Measurements from ENCODE around the gene GNAQ. TPM values are rescaled to one million over a fixed set of nuclear protein-coding genes. Genes with fewer than 3 reads are reported as not detected.
A peak's percentile ranks its signal among the peaks of the same experiment; 100 is the strongest.
"Not testable (repeated sequence)": the region's sequence is repeated elsewhere in the genome, so short reads cannot be mapped to it uniquely, and the experiment has no call there.

Gene GNAQ
- total RNA-seq, 6 experiments from 2014 or later = 41.6 to 45.8 (median 44.3) TPM

DNA sequence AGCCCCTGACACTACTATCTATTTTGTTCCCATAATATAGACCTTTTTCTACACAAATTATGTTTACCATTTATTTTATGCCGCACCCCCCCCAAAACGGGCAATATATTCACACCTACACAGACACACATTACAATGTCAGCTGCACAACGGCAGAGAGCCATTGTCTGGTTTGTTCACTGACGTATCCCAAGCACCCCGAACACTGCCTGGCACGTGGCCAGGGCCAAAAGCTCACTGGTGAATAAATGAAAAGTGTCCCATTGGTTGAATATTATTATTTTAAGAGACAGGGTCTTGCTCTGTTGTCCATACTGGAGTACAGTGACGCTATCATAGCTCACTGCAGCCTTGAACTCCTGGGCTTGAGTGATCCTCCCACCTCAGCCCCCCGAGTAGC is 150.5 kb downstream of the GNAQ start:
- H3K36me3 Mint-ChIP-seq (ENCODE audit: low read depth) = no peaks in the 10 kb centered on the region
- H3K4me3 Mint-ChIP-seq = no peak overlapping the region
- H3K27ac Mint-ChIP-seq = no peak overlapping the region
- DNase-seq = no peak
- TF ChIP-seq, protein P1, sequence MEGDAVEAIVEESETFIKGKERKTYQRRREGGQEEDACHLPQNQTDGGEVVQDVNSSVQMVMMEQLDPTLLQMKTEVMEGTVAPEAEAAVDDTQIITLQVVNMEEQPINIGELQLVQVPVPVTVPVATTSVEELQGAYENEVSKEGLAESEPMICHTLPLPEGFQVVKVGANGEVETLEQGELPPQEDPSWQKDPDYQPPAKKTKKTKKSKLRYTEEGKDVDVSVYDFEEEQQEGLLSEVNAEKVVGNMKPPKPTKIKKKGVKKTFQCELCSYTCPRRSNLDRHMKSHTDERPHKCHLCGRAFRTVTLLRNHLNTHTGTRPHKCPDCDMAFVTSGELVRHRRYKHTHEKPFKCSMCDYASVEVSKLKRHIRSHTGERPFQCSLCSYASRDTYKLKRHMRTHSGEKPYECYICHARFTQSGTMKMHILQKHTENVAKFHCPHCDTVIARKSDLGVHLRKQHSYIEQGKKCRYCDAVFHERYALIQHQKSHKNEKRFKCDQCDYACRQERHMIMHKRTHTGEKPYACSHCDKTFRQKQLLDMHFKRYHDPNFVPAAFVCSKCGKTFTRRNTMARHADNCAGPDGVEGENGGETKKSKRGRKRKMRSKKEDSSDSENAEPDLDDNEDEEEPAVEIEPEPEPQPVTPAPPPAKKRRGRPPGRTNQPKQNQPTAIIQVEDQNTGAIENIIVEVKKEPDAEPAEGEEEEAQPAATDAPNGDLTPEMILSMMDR (IDR thresholded peaks at IDR 0.05) = no peak
- peaks cover 24% of the 10 kb centered on the region for H3K4me1 Mint-ChIP-seq (ENCODE audit: low read depth)
- H3K27me3 Mint-ChIP-seq (ENCODE audit: insufficient read depth) = no peaks in the 10 kb centered on the region; the same call in 1 of the 2 replicates
- no peaks in the 10 kb centered on the region for H3K9me3 Mint-ChIP-seq

DNA sequence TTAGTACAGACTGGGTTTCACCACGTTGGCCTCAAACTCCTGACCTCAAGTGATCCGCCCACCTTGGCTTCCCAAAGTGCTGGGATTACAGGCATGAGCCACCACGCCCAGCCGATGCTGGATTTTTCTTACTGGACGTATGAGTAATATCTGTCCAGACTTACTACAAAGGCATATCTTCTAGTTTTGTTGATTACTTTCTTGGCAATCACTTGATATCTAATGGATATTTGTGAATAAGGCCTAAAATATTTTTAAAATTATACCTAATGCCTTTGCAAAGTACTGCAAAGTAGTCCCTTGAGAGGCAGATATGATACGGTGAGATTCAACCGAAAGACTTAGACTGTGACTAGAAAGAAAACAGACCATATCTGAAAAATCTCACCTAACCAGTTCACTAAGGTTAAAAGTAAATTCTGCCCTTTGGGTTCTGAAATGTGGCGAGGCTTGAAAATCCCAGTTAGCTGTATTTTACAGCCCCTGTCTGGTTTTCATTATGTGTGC is 152.1 kb downstream of the GNAQ start:
- H3K4me1 Mint-ChIP-seq (ENCODE audit: low read depth) = peaks cover 13% of the 10 kb centered on the region
- H3K36me3 Mint-ChIP-seq (ENCODE audit: low read depth) = no peaks in the 10 kb centered on the region
- no peaks in the 10 kb centered on the region for H3K9me3 Mint-ChIP-seq
- H3K27me3 Mint-ChIP-seq (ENCODE audit: insufficient read depth) = no peaks in the 10 kb centered on the region
- H3K4me3 Mint-ChIP-seq = no peak overlapping the region
- H3K27ac Mint-ChIP-seq = 0 out of 2 replicates have a peak overlapping the region, but pooled peaks have one; percentile 24
- TF ChIP-seq, protein P1 (IDR thresholded peaks at IDR 0.05) = no peak
- no peak for DNase-seq

DNA sequence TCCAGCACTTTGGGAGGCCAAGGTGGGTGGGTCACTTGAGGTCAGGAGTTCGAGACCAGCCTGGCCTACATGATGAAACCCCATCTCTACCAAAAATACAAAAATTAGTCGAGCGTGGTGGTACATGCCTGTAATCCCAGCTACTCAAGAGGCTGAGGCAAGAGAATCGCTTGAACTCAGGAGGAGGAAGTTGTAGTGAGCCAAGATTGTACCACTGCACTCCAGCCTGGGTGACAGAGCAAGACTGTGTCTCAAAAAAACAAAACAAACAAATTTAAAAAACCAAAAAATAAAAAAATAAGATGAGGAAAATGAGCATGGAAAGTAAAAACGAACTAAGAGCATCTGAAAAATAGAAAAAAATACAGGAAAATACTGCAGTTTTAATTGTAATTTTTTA is 152.8 kb downstream of the GNAQ start:
- H3K4me3 Mint-ChIP-seq; H3K36me3 Mint-ChIP-seq (ENCODE audit: low read depth): not testable (repeated sequence)
- H3K27ac Mint-ChIP-seq = 0 out of 2 replicates have a peak overlapping the region, but pooled peaks have one; percentile 38

DNA sequence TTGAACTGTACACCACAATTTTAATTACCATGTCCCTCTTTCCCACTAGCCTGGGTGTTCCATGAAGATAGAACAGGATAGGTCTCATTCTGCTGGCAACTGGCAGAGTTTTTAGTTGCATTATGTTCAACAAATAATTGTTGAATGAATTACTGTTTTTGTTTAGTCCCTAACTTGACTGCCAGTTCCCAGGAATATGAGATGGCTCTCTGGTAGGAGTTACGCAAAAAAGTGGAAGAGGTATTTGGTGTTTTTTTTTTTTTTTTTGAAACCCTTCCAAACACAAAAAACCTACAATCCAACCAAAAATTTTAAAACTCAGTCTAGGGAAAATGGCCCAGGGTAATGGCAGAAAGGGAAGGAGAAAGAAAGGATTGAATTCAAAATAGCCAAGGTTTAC is 153.6 kb downstream of the GNAQ start:
- no peak for DNase-seq
- Mint-ChIP-seq H3K4me1 (ENCODE audit: low read depth) (no peaks in the 10 kb centered on the region), H3K4me3 (no peak overlapping the region), H3K9me3 (no peaks in the 10 kb centered on the region), H3K27ac (no peak overlapping the region), H3K36me3 (ENCODE audit: low read depth) (no peaks in the 10 kb centered on the region), H3K27me3 (ENCODE audit: insufficient read depth) (no peaks in the 10 kb centered on the region)
- TF ChIP-seq, protein P1 (IDR thresholded peaks at IDR 0.05) = no peak

More for the DNA sequence above, 152.8 kb downstream of the GNAQ start:
- H3K27me3 Mint-ChIP-seq (ENCODE audit: insufficient read depth); H3K9me3 Mint-ChIP-seq; H3K4me1 Mint-ChIP-seq (ENCODE audit: low read depth); DNase-seq: not testable (repeated sequence)

DNA sequence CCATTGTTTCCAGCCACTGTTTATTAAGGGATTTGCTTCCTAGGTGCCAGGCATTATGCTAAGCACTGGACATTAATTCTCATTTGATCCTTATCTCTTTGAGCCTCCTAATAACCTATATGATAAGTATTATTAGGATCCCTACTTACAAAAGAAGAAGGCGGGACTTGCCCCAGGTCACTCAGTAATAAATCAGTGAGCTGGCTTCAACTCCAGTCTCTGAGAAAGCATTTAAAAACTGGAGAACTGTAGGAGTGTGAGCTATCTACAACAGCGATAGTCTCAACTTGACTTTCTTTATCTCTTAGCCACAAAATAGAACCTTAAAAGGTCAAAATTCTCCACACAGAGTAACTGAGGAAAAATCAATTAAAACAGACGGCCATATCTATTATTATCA is 155.0 kb downstream of the GNAQ start:
- H3K9me3 Mint-ChIP-seq = no peaks in the 10 kb centered on the region
- no peak overlapping the region for H3K4me3 Mint-ChIP-seq
- no peak for DNase-seq
- no peaks in the 10 kb centered on the region for H3K36me3 Mint-ChIP-seq (ENCODE audit: low read depth)
- TF ChIP-seq, protein P1 (IDR thresholded peaks at IDR 0.05) = no peak
- no peaks in the 10 kb centered on the region for H3K27me3 Mint-ChIP-seq (ENCODE audit: insufficient read depth)
- H3K27ac Mint-ChIP-seq = no peak overlapping the region
- peaks cover 9% of the 10 kb centered on the region for H3K4me1 Mint-ChIP-seq (ENCODE audit: low read depth)

DNA sequence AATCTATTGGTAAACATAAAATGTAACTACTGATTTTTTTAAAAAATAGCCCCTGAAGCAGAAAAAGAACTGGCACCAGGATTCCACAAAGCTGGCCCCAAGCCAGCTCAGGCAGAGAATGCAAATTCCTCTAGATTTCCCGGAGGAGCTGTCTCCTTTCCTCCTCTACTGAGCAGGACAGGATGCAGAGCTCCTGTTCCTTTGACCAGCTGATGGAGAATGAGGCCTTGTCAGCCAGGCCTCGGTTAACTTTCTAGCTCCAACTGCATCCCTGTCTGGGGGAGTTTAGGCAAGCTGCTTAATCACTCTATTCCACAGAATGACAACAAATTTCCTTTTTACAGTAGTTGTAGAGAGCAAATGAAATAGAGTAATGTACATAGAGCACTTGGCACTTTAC is 155.5 kb downstream of the GNAQ start:
- peaks cover 12% of the 10 kb centered on the region for H3K4me1 Mint-ChIP-seq (ENCODE audit: low read depth)
- no peak for DNase-seq
- no peaks in the 10 kb centered on the region for H3K9me3 Mint-ChIP-seq
- no peak overlapping the region for H3K4me3 Mint-ChIP-seq
- H3K36me3 Mint-ChIP-seq (ENCODE audit: low read depth) = no peaks in the 10 kb centered on the region
- H3K27ac Mint-ChIP-seq = no peak overlapping the region
- H3K27me3 Mint-ChIP-seq (ENCODE audit: insufficient read depth) = no peaks in the 10 kb centered on the region
- TF ChIP-seq, protein P1 (IDR thresholded peaks at IDR 0.05) = no peak

Measured in HFFc6 (cell line).